MM.1S (cell line): ENCODE measurements around the gene MYO1G.

ENCODE experiments used
- DNase-seq: peaks from one replicate; pipeline ENCODE4 v3.0.0-alpha.2; 2015
- H2AFZ ChIP-seq: fragments of 300-600 bp; sonication (generic); 2 replicates; pipeline ENCODE4 v1.6.0; 2016; ENCODE audit warnings: antibody characterized with exemption, low read length
- H3F3A ChIP-seq: fragments of 300-600 bp; sonication (generic); 2 replicates; pipeline ENCODE4 v1.6.1; 2016; ENCODE audit warnings: mild to moderate bottlenecking, antibody characterized with exemption, low read length, moderate library complexity, mixed read lengths; ENCODE audit not compliant: insufficient read depth
- H3K27ac ChIP-seq: fragments of 300-600 bp; sonication (generic); 2 replicates; pipeline ENCODE4 v1.5.1; 2016; ENCODE audit warnings: mild to moderate bottlenecking, low read length
- H3K27me3 ChIP-seq: fragments of 300-600 bp; sonication (generic); replicated peaks from 2 replicates; pipeline ENCODE4 v1.6.0; 2016; ENCODE audit warnings: low read length; ENCODE audit not compliant: insufficient read depth
- H3K36me3 ChIP-seq: fragments of 300-600 bp; sonication (generic); replicated peaks from 2 replicates; pipeline ENCODE4 v1.6.1; 2016; ENCODE audit warnings: mild to moderate bottlenecking, low read length, mixed read lengths; ENCODE audit not compliant: insufficient read depth
- H3K4me1 ChIP-seq: fragments of 300-600 bp; sonication (generic); 2 replicates; pipeline ENCODE4 v1.6.1; 2016; ENCODE audit warnings: low read length, mixed read lengths
- H3K4me2 ChIP-seq: fragments of 300-600 bp; sonication (generic); 2 replicates; pipeline ENCODE4 v1.6.0; 2016; ENCODE audit warnings: low read depth, low read length
- H3K4me3 ChIP-seq: fragments of 300-600 bp; sonication (generic); 2 replicates; pipeline ENCODE4 v1.5.1; 2016; ENCODE audit warnings: low read length, mixed read lengths
- H3K79me2 ChIP-seq: fragments of 300-600 bp; sonication (generic); 2 replicates; pipeline ENCODE4 v1.6.1; 2016; ENCODE audit warnings: mixed run types, low read length, mixed read lengths
- H3K9ac ChIP-seq: fragments of 300-600 bp; sonication (generic); 2 replicates; pipeline ENCODE4 v1.6.1; 2016; ENCODE audit warnings: low read length, mixed read lengths
- H3K9me2 ChIP-seq: fragments of 300-600 bp; sonication (generic); replicated peaks from 2 replicates; pipeline ENCODE4 v1.6.1; 2016; ENCODE audit warnings: mild to moderate bottlenecking, low read length, mixed read lengths; ENCODE audit not compliant: insufficient read depth
- H3K9me3 ChIP-seq: fragments of 300-600 bp; sonication (generic); replicated peaks from 2 replicates; pipeline ENCODE4 v1.6.1; 2016; ENCODE audit warnings: mild to moderate bottlenecking, low read length, mixed read lengths; ENCODE audit not compliant: insufficient read depth
- H4K20me1 ChIP-seq: fragments of 300-600 bp; sonication (generic); 2 replicates; pipeline ENCODE4 v1.6.1; 2016; ENCODE audit warnings: mild to moderate bottlenecking, low read length, moderate library complexity, mixed read lengths; ENCODE audit not compliant: insufficient read depth
- EZH2 ChIP-seq: fragments of 300-600 bp; sonication (generic); optimal IDR thresholded peaks from 2 replicates; pipeline ENCODE3; 2017; ENCODE audit warnings: low read depth, mild to moderate bottlenecking, antibody characterized with exemption, low read length, mixed read lengths
- EZH2phosphoT487 ChIP-seq: fragments of 300-600 bp; sonication (generic); IDR thresholded peaks from 2 replicates; pipeline ENCODE4 v1.6.1; 2018; ENCODE audit warnings: antibody characterized with exemption, low read length
- TF ChIP-seq, protein P1 (sequence below): fragments of 300-600 bp; sonication (generic); IDR thresholded peaks from 2 replicates; pipeline ENCODE4 v1.5.1; 2016; ENCODE audit warnings: antibody characterized with exemption, low read length, mixed read lengths

The MYO1G gene

GRCh38 chr7:45024126-45024744 lies 45.4 kb upstream of the MYO1G start:
- no peak overlapping the region for H3K9ac ChIP-seq
- no peak overlapping the region for H3K4me2 ChIP-seq
- peaks cover 29% of the 10 kb centered on the region for H3F3A ChIP-seq
- H3K9me2 ChIP-seq = no peaks in the 10 kb centered on the region
- H3K4me3 ChIP-seq = no peak overlapping the region
- H2AFZ ChIP-seq = no peak overlapping the region
- 0 out of 2 replicates have a peak, but pooled peaks cover 3% of the 10 kb centered on the region for H4K20me1 ChIP-seq
- H3K4me1 ChIP-seq = peaks cover 42% of the 10 kb centered on the region
- no peak for DNase-seq
- H3K27ac ChIP-seq = no peak overlapping the region; the same call in 1 of the 2 replicates
- H3K79me2 ChIP-seq = peaks cover 90% of the 10 kb centered on the region
- TF ChIP-seq, protein P1, sequence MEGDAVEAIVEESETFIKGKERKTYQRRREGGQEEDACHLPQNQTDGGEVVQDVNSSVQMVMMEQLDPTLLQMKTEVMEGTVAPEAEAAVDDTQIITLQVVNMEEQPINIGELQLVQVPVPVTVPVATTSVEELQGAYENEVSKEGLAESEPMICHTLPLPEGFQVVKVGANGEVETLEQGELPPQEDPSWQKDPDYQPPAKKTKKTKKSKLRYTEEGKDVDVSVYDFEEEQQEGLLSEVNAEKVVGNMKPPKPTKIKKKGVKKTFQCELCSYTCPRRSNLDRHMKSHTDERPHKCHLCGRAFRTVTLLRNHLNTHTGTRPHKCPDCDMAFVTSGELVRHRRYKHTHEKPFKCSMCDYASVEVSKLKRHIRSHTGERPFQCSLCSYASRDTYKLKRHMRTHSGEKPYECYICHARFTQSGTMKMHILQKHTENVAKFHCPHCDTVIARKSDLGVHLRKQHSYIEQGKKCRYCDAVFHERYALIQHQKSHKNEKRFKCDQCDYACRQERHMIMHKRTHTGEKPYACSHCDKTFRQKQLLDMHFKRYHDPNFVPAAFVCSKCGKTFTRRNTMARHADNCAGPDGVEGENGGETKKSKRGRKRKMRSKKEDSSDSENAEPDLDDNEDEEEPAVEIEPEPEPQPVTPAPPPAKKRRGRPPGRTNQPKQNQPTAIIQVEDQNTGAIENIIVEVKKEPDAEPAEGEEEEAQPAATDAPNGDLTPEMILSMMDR = no peak
- TF ChIP-seq EZH2 = no peak
- TF ChIP-seq EZH2phosphoT487 = no peak
- H3K27me3 ChIP-seq = no peaks in the 10 kb centered on the region
- H3K9me3 ChIP-seq = no peaks in the 10 kb centered on the region
- no peaks in the 10 kb centered on the region for H3K36me3 ChIP-seq

- Histone ChIP-seq H3F3A (peaks cover 16% of the 10 kb centered on the region), H3K9me2 (no peaks in the 10 kb centered on the region), H2AFZ (no peak overlapping the region), H3K4me2 (no peak overlapping the region), H3K9ac (no peak overlapping the region), H3K9me3 (no peaks in the 10 kb centered on the region), H3K4me3 (no peak overlapping the region), H3K36me3 (no peaks in the 10 kb centered on the region), H3K4me1 (peaks cover 24% of the 10 kb centered on the region), H3K79me2 (peaks cover 91% of the 10 kb centered on the region), H3K27me3 (no peaks in the 10 kb centered on the region), H3K27ac (no peak overlapping the region), H4K20me1 (0 out of 2 replicates have a peak, but pooled peaks cover 3% of the 10 kb centered on the region)
- no peak for DNase-seq
- TF ChIP-seq, protein P1 = no peak
- TF ChIP-seq EZH2phosphoT487 = no peak
- TF ChIP-seq EZH2 = no peak
Measured at GRCh38 chr7:45021604-45022296, 42.9 kb upstream of the MYO1G start.

DNA sequence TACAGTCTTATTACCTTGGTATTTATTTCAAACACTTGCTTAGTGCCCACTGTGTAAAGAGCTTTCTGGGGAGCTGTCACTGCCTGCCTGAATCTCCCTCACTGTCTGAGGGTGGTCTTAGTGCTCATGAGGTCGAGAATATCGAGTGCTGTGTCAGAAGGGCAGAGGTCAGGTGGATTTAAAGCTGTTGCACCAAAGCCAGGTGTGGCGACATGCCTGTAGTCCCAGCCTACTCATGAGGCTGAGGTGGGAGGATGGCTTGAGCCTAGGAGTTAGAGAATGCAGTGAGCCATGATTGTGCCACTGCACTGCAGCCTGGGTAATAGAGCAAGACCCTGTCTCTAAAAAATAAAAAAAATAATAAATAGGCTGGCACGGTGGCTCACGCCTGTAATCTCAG lies 42.1 kb upstream of the MYO1G start:
- no peak overlapping the region for H3K4me2 ChIP-seq
- no peak overlapping the region for H3K27ac ChIP-seq
- peaks cover 8% of the 10 kb centered on the region for H3F3A ChIP-seq
- TF ChIP-seq, protein P1 = no peak
- TF ChIP-seq EZH2 (no peak), EZH2phosphoT487 (no peak)
- H3K4me3 ChIP-seq = no peak overlapping the region
- H4K20me1 ChIP-seq = 0 out of 2 replicates have a peak, but pooled peaks cover 3% of the 10 kb centered on the region
- no peaks in the 10 kb centered on the region for H3K27me3 ChIP-seq
- H2AFZ ChIP-seq = no peak overlapping the region
- no peak overlapping the region for H3K9ac ChIP-seq
- H3K9me2 ChIP-seq = no peaks in the 10 kb centered on the region
- peaks cover 90% of the 10 kb centered on the region for H3K79me2 ChIP-seq
- H3K9me3 ChIP-seq = no peaks in the 10 kb centered on the region
- H3K4me1 ChIP-seq = peaks cover 18% of the 10 kb centered on the region
- H3K36me3 ChIP-seq = no peaks in the 10 kb centered on the region
- DNase-seq = no peak
